ENCODE data around the gene EZR. TPM values are rescaled to one million over a fixed set of nuclear protein-coding genes. Genes with fewer than 3 reads are reported as not detected.

EZR gene
- total RNA-seq, 4 donors from 2014 or later = 208 to 339 (median 285) TPM

DNA sequence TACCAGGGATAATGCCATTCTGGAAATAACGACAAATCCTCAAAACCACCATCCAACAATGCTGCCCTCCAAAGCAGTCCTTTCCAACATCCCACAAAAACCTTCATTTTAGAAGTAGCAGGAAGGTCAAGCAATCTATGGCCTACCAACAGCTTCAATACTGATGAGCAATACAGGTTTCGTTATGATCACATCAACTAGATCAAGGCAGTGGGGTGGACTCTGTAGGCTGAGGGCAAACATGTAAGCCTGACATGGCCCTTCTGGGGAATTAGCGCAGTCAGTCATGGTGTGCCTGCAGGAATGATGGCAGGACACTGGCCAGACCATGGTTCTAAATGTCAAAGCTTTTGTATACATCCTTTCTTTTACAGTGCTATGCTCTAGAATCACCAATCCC is 41.7 kb downstream of the EZR start:
- Histone ChIP-seq H3K27ac (peak overlapping the region in 1 of 4 donors; percentile 11), H3K4me3 (no peak overlapping the region), H3K27me3 (no peaks in the 10 kb centered on the region), H3K9me3 (no peaks in the 10 kb centered on the region), H3K36me3 (peaks cover 13 to 96% (median 13%) of the 10 kb centered on the region in 3 donors), H3K4me1 (peaks cover 19 to 55% (median 23%) of the 10 kb centered on the region in 3 donors)
- intact Hi-C loops (cut with DNase I) = no loop called here
- 83 to 100% methylated on average over 3 of the region's 3 CpGs for WGBS, 2 donors
- TF ChIP-seq, protein P1, sequence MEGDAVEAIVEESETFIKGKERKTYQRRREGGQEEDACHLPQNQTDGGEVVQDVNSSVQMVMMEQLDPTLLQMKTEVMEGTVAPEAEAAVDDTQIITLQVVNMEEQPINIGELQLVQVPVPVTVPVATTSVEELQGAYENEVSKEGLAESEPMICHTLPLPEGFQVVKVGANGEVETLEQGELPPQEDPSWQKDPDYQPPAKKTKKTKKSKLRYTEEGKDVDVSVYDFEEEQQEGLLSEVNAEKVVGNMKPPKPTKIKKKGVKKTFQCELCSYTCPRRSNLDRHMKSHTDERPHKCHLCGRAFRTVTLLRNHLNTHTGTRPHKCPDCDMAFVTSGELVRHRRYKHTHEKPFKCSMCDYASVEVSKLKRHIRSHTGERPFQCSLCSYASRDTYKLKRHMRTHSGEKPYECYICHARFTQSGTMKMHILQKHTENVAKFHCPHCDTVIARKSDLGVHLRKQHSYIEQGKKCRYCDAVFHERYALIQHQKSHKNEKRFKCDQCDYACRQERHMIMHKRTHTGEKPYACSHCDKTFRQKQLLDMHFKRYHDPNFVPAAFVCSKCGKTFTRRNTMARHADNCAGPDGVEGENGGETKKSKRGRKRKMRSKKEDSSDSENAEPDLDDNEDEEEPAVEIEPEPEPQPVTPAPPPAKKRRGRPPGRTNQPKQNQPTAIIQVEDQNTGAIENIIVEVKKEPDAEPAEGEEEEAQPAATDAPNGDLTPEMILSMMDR (IDR thresholded peaks at IDR 0.05) = no peak
- TF ChIP-seq POLR2A (IDR thresholded peaks at IDR 0.05) = no peak
- DNase-seq = no peak

DNA sequence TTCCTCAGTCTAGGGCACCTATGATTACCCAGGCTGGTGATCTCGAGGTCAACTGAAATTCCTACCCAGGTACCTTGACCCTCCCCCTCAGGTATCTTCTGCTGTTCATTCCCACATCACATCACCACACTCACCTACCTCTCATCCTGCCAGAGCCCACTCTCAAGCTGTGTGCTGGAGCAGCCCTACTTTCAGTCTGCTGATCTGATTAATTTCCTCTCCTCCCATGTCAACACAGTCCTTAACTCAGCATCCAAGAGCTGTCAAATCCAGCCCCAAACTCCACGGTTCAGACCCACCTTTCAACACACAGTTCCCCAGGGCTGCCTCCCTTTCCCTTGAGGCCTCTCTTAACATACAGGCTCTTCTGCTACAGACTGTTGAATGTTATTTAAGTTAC is 42.4 kb downstream of the EZR start:
- DNase-seq = no peak
- Histone ChIP-seq H3K4me1 (peaks cover 16 to 55% (median 25%) of the 10 kb centered on the region in 3 donors), H3K27ac (no peak overlapping the region), H3K9me3 (no peaks in the 10 kb centered on the region), H3K27me3 (no peaks in the 10 kb centered on the region), H3K36me3 (peaks cover 11 to 96% (median 18%) of the 10 kb centered on the region in 3 donors), H3K4me3 (no peak overlapping the region)
- intact Hi-C loops (cut with DNase I) = no loop called here
- 88 to 95% methylated on average over 2 of the region's 2 CpGs for WGBS, 2 donors
- TF ChIP-seq, protein P1 (IDR thresholded peaks at IDR 0.05) = no peak
- TF ChIP-seq POLR2A (IDR thresholded peaks at IDR 0.05) = no peak

DNA sequence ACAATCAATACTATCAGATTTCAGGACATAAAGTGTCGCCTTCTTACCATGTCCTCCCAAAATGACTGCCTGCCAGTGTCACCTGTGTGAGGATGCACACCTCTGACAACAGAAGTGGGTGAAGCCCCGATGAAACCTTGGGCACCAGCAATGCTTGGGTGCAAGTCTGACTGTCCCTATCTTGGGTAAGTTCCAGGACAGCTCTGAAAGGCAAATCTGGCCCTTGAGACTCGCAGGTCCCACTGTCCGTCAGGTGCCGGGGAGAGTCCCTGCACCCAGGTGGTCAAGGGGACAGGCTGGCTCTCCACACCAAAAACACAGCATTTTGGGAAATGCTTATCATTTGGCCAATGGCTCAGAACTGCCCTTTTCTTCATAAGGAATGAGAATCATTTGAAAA is 43.3 kb downstream of the EZR start:
- Histone ChIP-seq H3K4me1 (peaks cover 13 to 51% (median 20%) of the 10 kb centered on the region in 3 donors), H3K4me3 (no peak overlapping the region), H3K27me3 (no peaks in the 10 kb centered on the region), H3K36me3 (peaks cover 20 to 96% (median 26%) of the 10 kb centered on the region in 3 donors), H3K9me3 (no peaks in the 10 kb centered on the region), H3K27ac (peak overlapping the region in 1 of 4 donors; percentile 21)
- intact Hi-C loops (cut with DNase I) = no loop called here
- DNase-seq = no peak
- WGBS, 2 donors = 80 to 92% methylated on average over 1 to 5 of the region's 5 CpGs
- TF ChIP-seq POLR2A (IDR thresholded peaks at IDR 0.05) = no peak
- TF ChIP-seq, protein P1 (IDR thresholded peaks at IDR 0.05) = no peak

DNA sequence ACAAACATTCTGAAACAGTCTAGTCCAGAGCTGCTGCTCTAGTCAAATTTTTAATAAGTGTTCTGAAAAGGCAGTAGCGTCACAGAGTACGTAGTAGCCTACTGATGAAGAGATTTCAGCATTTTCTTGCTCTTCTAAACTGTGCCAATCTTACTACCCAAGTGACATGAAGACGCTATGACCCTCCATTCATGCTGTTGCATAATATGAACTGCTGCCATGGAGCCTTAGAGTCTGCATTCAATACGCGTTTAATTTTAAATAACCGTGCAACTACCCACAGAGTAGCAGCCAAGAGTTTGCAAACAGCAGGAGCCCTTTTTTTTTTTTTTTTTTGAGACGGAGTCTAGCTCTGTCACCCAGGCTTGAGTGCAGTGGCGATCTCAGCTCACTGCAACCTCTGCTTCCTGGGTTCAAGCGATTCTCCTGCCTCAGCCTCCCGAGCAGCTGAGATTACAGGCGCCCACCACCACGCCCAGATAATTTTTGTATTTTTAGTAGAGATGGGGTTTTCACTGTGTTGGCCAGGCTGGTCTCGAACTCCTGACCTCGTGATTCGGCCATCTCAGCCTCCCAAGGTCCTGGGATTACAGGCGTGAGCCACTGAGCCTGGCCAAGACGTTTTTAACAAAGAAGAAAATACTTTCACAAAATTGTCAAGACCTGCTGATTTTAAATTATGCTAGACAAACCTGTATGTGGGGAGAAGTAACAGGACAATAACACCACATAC is 44.3 kb downstream of the EZR start:
- peaks cover 13 to 44% (median 19%) of the 10 kb centered on the region in 3 donors for H3K4me1 ChIP-seq
- no peaks in the 10 kb centered on the region for H3K27me3 ChIP-seq
- TF ChIP-seq, protein P1 (IDR thresholded peaks at IDR 0.05) = no peak
- no peak for TF ChIP-seq POLR2A (IDR thresholded peaks at IDR 0.05)
- no peaks in the 10 kb centered on the region for H3K9me3 ChIP-seq
- DNase-seq = no peak
- H3K36me3 ChIP-seq = peaks cover 30 to 96% (median 35%) of the 10 kb centered on the region in 3 donors
- H3K27ac ChIP-seq = peak overlapping the region in 2 of 4 donors; percentile 85 to 88
- intact Hi-C loops (cut with DNase I) = no loop called here
- no peak overlapping the region for H3K4me3 ChIP-seq
- WGBS, 2 donors = 91 to 94% methylated on average over 15 to 17 of the region's 17 CpGs

DNA sequence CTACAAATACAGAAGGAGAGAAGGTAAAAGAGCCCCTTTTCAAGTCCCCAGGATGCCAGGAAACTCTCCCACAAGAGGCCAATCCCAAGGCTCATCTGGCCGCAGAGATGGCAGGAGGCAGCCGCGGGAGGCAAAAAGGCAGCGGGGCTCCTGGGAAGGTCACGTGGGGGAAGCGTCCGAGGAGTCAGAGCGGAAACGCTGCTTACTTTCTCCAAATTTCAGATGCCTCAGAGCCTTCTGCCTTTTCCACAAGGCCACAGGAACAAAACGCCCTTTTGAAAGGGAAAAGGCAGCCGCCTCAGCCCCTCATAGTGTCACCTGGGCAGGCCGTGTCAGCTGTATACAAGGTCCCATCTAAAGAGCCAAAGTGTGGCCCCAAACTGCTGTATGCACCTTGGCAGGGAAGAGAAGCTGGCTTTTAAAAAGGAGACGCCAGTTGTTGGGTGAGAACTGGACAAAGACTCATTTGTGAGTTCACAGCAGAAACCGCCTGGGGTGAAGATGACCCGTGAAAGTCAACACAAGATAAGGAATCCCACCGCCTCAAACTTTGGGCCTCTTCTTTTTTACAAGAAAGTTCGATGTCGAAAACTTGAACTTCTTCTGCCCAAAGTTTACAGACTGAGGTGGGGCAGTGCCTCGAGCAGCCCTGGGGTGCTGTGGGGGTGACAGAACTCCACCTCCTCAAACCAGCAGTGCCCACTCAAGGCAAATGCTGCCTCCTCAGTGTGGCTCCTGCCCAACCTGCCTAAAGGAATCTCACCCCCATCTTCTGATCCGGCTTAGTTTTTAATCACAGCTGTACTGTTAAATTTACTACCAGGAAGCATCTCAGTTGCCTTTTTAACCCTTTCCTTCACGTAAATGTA is 45.4 kb downstream of the EZR start:
- DNase-seq = no peak
- Histone ChIP-seq H3K4me1 (peaks cover 13 to 44% (median 19%) of the 10 kb centered on the region in 3 donors), H3K9me3 (no peaks in the 10 kb centered on the region), H3K4me3 (no peak overlapping the region), H3K36me3 (peaks cover 40 to 96% (median 46%) of the 10 kb centered on the region in 3 donors), H3K27ac (peak overlapping the region; percentile 78 to 88 (median 84)), H3K27me3 (no peaks in the 10 kb centered on the region)
- 72 to 75% methylated on average over 20 to 21 of the region's 21 CpGs for WGBS, 2 donors
- intact Hi-C loops (cut with DNase I) = no loop called here
- TF ChIP-seq, protein P1 (IDR thresholded peaks at IDR 0.05) = no peak
- TF ChIP-seq POLR2A (IDR thresholded peaks at IDR 0.05) = no peak

Data from esophagus squamous epithelium (tissue), 5 donors.